Activated CD4-positive, alpha-beta T cell treated with anti-CD3 and anti-CD28 coated beads, Interleukin-2, amount 10 ng/mL, durations not matched to agents 24 days and 14 days (primary cell): Measurements from ENCODE around the gene SPN. TPM values are rescaled to one million over a fixed set of nuclear protein-coding genes. Genes with fewer than 3 reads are reported as not detected.
"Not testable (repeated sequence)": the region's sequence is repeated elsewhere in the genome, so short reads cannot be mapped to it uniquely, and the experiment has no call there.

Source experiments
- DNase-seq: peaks from one replicate; pipeline ENCODE4 v3.0.0; 2022
- H3K27ac Mint-ChIP-seq: one replicate; pipeline ENCODE4 v1.8.0; 2022; ENCODE audit warnings: mild to moderate bottlenecking, mixed read lengths
- H3K27me3 Mint-ChIP-seq: one replicate; pipeline ENCODE4 v1.8.0; 2022; ENCODE audit warnings: mixed read lengths
- H3K36me3 Mint-ChIP-seq: one replicate; pipeline ENCODE4 v1.8.0; 2022; ENCODE audit warnings: low read depth, mild to moderate bottlenecking, mixed read lengths
- H3K4me1 Mint-ChIP-seq: one replicate; pipeline ENCODE4 v1.8.0; 2021; ENCODE audit warnings: mixed read lengths
- H3K4me3 Mint-ChIP-seq: one replicate; pipeline ENCODE4 v1.8.0; 2022; ENCODE audit warnings: mild to moderate bottlenecking, moderate library complexity, mixed read lengths
- H3K9me3 Mint-ChIP-seq: one replicate; pipeline ENCODE4 v1.8.0; 2021; ENCODE audit warnings: mixed read lengths
- intact Hi-C: fragments of 100-400 bp; cut with micrococcal nuclease; formaldehyde crosslinking; loops from one replicate; pipeline ENCODE4 v1.15.1; 2023
- total RNA-seq: library from RNA; stranded (reverse); gene quantifications from 2 replicates; pipeline ENCODE4 v1.2.3, GENCODE V29; 2022

SPN gene
- total RNA-seq, 1 donor from 2014 or later: 165 TPM

DNA sequence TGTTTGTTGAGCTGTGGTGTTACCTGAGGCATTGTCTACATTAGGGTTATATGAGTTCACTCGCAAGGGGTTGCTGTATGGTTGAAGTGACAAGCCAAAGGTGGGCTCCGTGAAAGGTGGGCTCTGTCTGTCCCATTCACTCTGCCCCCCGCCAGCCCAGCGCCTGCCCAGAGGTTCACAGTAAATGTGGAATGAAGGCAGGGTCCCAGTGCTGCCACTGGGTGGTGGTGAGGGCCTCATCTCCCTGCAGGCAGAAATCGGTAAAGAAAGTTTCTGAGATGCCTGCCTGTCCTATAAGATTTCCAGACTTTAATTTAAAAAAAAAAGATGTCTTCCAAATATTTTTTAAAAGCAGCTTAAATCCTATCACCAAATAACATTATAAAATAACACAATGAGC, 26.7 kb upstream of the SPN start:
- H3K36me3 Mint-ChIP-seq, DNase-seq, H3K4me3 Mint-ChIP-seq, H3K27me3 Mint-ChIP-seq, intact Hi-C loops, H3K9me3 Mint-ChIP-seq, H3K27ac Mint-ChIP-seq: not testable (repeated sequence)
- peaks cover 13% of the 10 kb centered on the region for H3K4me1 Mint-ChIP-seq

DNA sequence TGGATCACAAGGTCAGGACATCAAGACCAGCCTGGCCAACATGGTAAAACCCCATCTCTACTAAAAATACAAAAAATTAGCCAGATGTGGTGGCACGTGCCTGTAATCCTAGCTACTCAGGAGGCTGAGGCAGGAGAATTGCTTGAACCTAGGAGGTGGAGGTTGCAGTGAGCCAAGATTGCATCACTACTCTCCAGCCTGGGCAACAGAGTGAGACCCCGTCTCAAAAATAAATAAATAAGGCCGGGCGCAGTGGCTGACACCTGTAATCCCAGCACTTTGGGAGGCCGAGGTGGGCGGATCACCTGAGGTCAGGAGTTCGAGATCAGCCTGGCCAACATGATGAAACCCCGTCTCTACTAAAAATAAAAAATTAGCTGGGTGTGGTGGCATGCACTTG, 24.3 kb upstream of the SPN start:
- peaks cover 19% of the 10 kb centered on the region for H3K4me1 Mint-ChIP-seq
- H3K36me3 Mint-ChIP-seq, H3K27me3 Mint-ChIP-seq, DNase-seq, H3K27ac Mint-ChIP-seq, H3K9me3 Mint-ChIP-seq, H3K4me3 Mint-ChIP-seq, intact Hi-C loops: not testable (repeated sequence)

DNA sequence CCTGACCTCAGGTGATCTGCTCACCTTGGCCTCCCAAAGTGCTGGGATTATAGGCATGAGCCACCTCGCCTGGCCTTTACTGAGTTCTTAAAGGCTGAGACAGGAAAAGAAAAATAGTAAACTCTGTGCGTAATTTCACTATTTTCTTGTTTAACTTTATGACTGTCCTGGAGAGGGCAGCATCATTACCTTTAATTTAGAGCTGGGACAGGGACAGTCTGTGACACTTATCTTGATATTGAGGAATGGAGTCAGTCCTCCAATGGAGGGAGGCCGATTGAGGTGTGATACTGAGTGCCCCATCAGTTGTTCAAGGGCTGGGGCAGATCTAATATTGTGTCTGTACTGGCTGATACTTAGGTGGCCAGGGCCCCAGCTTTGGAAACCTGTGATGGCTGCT, 21.5 kb upstream of the SPN start:
- Mint-ChIP-seq H3K36me3 (no peaks in the 10 kb centered on the region), H3K4me1 (peaks cover 31% of the 10 kb centered on the region), H3K4me3 (no peak overlapping the region), H3K9me3 (peaks cover 5% of the 10 kb centered on the region), H3K27ac (no peak overlapping the region), H3K27me3 (no peaks in the 10 kb centered on the region)
- intact Hi-C loops: no loop called here
- DNase-seq: peak; percentile 66

DNA sequence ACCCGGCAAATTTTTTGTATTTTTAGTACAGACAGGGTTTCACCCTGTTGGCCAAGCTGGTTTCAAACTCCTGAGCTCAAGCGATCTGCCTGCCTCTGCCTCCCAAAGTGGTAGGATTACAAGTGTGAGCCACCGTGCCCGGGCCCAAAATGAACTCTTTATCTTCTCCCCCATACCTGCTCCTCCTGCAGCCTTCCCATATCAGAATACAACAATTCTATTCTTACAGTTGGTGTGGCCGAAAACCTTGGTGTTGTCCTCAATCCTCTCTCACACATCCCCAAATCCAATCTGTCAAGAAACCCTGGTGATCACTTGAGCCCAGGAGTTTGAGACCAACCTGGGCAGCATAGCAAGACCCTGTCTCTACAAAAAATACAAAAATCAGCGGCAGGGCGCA, 19.5 kb upstream of the SPN start:
- intact Hi-C loops: no loop called here
- no peak overlapping the region for H3K27ac Mint-ChIP-seq
- DNase-seq: no peak
- no peaks in the 10 kb centered on the region for H3K27me3 Mint-ChIP-seq
- peaks cover 31% of the 10 kb centered on the region for H3K4me1 Mint-ChIP-seq
- no peak overlapping the region for H3K4me3 Mint-ChIP-seq
- no peaks in the 10 kb centered on the region for H3K36me3 Mint-ChIP-seq
- peaks cover 5% of the 10 kb centered on the region for H3K9me3 Mint-ChIP-seq

DNA sequence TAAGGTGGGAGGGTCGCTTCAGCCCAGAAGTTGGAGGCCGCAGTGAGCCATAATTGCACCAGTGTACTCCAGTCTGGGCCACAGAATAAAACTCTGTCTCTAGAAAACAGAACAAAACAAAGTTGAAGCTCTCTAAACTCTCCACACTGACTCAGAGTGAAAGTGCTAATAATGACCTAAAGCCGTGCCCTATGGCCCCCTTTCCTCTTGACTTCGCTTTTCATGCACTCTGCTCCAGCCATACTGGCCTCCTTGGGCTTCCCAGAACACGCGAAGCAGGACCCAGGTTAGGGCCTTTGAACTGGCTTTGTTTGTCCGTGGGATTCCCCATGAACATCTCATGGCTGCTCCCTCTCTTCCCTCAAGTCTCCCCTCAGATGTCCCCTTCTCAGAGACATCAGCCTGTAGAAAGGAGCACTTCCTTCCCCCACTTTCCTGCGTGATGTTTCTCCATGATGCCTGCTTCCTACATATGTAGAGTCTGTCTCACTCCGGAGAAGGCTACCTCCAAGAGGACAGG, 18.6 kb upstream of the SPN start:
- Mint-ChIP-seq H3K36me3 (no peaks in the 10 kb centered on the region), H3K9me3 (peaks cover 5% of the 10 kb centered on the region), H3K27me3 (no peaks in the 10 kb centered on the region), H3K27ac (no peak overlapping the region), H3K4me1 (peaks cover 31% of the 10 kb centered on the region), H3K4me3 (no peak overlapping the region)
- intact Hi-C loops: loop anchor here (2.0 kb wide), 1 partner anchor 18 kb away; the partner anchor contains the start of gene SPN
- no peak for DNase-seq

DNA sequence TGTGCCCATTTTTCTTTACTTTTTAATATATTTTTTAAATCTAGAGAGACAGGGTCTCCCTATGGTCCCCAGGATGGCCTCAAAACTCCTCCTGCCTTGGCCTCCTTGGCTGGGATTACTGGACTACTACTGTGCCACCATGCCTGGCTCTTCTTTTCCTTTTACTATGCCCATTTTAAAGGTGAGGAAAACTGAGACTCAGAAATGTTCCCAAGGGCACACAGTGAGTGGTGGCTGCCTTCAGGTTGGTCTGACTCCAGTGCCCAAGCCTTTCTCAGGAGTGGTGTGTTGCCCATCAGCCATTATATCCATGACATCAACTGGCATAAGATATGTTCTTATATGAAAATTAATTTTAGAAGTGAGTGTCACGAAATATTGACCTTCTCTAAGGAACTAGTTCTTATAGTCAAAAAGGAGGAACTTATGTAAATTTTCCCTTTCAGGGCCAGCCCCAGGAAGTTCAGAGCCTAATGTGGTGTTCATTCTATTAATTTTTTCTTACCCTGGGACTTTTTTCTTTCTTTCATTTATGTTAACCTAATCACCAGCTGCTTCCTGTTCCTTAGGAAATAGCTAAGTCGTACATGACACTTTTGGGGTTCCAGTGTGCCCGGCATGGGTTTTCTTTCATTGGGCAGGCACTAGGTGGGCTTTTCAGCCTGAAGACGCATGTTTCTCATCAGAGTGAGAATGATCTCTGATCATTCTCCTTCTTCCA, 17.9 kb upstream of the SPN start:
- intact Hi-C loops: loop anchor here (2.0 kb wide), 1 partner anchor 18 kb away; the partner anchor contains the start of gene SPN
- DNase-seq: no peak
- H3K27me3 Mint-ChIP-seq: no peaks in the 10 kb centered on the region
- peaks cover 37% of the 10 kb centered on the region for H3K4me1 Mint-ChIP-seq
- H3K27ac Mint-ChIP-seq: no peak overlapping the region
- H3K9me3 Mint-ChIP-seq: peaks cover 5% of the 10 kb centered on the region
- H3K36me3 Mint-ChIP-seq: no peaks in the 10 kb centered on the region
- no peak overlapping the region for H3K4me3 Mint-ChIP-seq

DNA sequence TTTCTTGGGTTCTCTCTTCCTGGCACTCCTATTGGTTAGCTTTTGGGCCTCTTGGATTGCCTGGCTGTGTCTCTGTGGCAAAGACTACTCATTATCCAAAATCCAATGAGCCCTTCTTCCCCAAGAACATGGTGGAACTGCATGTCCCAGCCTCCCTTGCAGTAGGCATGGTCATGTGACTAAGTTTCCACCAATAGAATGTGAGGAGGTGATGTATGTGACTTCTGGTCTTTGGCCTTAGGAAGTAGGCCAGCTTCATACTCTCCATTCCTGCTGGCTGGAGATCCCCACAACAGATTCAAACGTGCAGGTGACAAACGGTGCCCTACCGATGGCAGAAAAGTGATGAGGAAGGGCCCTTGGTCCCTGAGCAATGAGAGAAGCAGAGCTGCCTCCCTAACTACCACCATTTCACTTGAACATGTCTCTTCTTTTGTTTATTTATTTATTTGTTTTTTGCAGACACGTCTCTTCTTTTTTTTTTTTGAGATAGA, 17.3 kb upstream of the SPN start:
- intact Hi-C loops: loop anchor here (2.0 kb wide), 1 partner anchor 17 kb away; the partner anchor contains the start of gene SPN
- H3K9me3 Mint-ChIP-seq: peaks cover 5% of the 10 kb centered on the region
- DNase-seq: peak; percentile 67
- H3K4me3 Mint-ChIP-seq: no peak overlapping the region
- H3K27me3 Mint-ChIP-seq: no peaks in the 10 kb centered on the region
- peaks cover 34% of the 10 kb centered on the region for H3K4me1 Mint-ChIP-seq
- peak overlapping the region; percentile 57 for H3K27ac Mint-ChIP-seq
- no peaks in the 10 kb centered on the region for H3K36me3 Mint-ChIP-seq

DNA sequence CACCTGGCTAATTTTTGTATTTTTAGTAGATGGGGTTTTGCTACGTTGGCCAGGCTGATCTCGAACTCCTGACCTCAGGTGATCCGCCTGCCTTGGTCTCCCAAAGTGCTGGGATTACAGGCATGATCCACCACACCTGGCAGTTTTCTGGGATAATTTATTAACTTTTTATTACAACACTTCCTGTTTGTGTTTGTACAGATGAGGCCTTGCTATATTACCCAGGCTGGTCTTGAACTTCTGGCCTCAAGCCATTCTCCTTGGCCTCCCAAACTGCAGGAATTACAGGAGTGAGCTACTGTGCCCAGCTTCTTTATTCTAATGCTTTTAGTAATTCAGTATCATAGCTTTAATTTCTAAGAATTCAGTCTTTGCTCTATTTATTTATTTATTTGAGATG, 16.1 kb upstream of the SPN start:
- intact Hi-C loops: no loop called here
- H3K4me3 Mint-ChIP-seq: no peak overlapping the region
- DNase-seq: no peak
- H3K36me3 Mint-ChIP-seq: no peaks in the 10 kb centered on the region
- no peak overlapping the region for H3K27ac Mint-ChIP-seq
- H3K27me3 Mint-ChIP-seq: no peaks in the 10 kb centered on the region
- peaks cover 5% of the 10 kb centered on the region for H3K9me3 Mint-ChIP-seq
- peaks cover 23% of the 10 kb centered on the region for H3K4me1 Mint-ChIP-seq

DNA sequence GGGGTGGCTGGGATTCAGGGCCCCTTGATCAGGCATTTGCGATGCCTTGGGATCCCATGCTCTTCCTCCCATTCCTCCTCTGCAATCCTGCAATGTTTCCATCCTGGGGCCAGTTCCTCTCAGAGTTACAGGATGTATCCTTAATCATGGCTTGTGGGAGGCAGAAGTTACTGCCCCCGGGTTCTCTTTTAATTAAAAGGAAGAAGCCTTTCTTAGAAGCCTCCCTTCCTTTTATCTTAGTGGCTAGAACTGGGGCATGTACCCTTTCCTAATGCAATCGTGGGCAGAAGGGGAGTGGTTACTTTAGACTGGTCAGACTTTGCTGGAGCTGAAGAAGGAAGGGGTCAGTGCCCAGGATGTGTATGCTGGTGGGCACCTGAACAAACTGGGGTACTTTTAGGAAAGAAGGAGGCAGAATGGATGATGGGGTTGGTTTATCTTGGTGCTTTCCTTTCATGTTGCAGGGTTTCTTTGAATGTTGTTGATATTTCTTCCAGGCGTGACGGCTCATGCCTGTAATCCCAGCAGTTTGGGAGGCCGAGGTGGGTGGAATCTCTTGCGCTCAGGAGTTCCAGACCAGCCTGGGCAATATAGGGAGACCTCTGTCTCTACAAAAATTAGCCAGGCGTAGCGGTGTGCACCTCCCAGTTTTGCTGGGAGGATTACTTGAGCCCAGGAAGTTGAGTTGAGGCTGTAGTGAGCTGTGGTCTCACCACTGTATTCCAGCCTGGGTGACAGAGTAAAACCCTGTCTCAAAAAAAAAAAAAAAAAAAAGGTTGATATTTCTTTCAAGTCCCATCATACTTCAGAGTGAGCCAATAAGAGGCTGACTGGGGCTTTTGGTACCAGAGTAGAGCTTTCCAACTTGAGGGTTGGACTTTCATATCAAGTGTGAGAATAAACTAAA, 13.2 kb upstream of the SPN start:
- Mint-ChIP-seq H3K36me3 (no peaks in the 10 kb centered on the region), H3K27ac (no peak overlapping the region), H3K4me1 (peaks cover 18% of the 10 kb centered on the region), H3K9me3 (peaks cover 5% of the 10 kb centered on the region), H3K4me3 (no peak overlapping the region), H3K27me3 (no peaks in the 10 kb centered on the region)
- intact Hi-C loops: no loop called here
- no peak for DNase-seq

DNA sequence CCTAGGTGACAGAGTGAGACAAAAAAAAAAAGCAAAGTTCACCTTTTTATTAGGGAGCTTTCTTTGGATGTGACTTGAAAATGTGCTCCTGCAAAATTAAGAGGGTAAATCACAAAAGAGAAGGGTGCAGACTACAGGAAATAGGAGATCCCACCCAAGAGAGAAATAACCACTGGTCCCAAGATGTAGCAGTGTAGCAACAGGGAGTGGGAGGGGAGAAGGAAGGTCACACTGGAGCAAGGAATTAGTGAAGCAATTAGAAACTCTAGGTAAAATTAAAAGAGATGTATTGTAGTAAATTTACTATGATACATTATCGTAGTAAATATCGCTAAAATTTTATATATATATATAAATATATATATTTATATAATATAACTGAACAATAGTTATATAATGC, 12.3 kb upstream of the SPN start:
- H3K27ac Mint-ChIP-seq: no peak overlapping the region
- no peaks in the 10 kb centered on the region for H3K27me3 Mint-ChIP-seq
- intact Hi-C loops: no loop called here
- DNase-seq: no peak
- no peak overlapping the region for H3K4me3 Mint-ChIP-seq
- H3K9me3 Mint-ChIP-seq: peaks cover 2% of the 10 kb centered on the region
- H3K4me1 Mint-ChIP-seq: peaks cover 12% of the 10 kb centered on the region
- H3K36me3 Mint-ChIP-seq: no peaks in the 10 kb centered on the region

DNA sequence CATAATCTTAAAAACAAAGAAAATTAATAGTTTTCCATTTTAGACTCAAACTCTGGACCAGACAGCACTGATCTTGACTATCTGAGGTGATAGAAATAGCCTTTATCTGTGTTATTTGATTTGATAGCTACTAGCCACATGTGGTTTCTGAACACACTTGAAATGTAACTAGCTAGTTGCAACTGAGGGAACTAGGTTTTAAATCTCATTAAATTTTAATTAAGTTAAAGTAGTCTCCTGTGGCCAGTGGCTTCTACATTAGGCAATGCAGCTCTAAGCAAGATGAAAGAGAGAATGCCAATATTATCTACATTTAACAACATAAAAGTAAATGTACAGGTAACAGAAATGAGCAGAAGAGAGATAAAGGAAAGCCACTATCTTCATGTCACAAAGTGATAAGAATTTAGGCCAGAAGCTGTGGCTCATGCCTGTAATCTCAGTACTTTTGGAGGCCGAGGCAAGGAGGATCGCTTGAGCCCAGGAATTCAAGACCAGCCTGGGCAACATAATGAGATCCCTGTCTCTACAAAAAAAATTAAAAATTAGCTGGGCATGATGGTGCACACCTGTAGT, 11.2 kb upstream of the SPN start:
- Mint-ChIP-seq H3K36me3 (no peaks in the 10 kb centered on the region), H3K4me3 (no peak overlapping the region), H3K4me1 (peaks cover 11% of the 10 kb centered on the region), H3K27me3 (no peaks in the 10 kb centered on the region), H3K9me3 (no peaks in the 10 kb centered on the region), H3K27ac (no peak overlapping the region)
- intact Hi-C loops: no loop called here
- no peak for DNase-seq

DNA sequence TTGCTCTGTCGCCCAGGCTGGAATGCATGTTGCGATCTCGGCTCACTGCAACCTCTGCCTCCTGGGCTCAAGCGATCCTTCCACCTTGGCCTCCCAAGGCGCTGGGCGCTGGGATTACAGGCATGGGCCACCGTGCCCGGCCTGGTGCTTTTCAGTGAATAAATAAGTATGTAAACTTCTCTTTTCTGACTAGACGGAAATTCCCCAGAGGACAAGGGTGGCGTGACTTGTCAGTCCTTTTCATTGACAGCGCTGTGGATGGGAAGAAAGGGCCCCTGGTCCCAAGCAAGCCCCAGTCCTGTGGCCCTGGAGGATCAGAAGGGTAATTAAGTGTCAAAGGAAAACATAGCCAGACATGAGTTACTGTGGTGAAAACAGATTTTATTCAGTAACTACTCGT, 9.6 kb upstream of the SPN start:
- intact Hi-C loops: no loop called here
- Mint-ChIP-seq H3K27ac (no peak overlapping the region), H3K4me3 (no peak overlapping the region), H3K4me1 (peaks cover 11% of the 10 kb centered on the region), H3K27me3 (no peaks in the 10 kb centered on the region), H3K9me3 (no peaks in the 10 kb centered on the region), H3K36me3 (no peaks in the 10 kb centered on the region)
- DNase-seq: no peak

DNA sequence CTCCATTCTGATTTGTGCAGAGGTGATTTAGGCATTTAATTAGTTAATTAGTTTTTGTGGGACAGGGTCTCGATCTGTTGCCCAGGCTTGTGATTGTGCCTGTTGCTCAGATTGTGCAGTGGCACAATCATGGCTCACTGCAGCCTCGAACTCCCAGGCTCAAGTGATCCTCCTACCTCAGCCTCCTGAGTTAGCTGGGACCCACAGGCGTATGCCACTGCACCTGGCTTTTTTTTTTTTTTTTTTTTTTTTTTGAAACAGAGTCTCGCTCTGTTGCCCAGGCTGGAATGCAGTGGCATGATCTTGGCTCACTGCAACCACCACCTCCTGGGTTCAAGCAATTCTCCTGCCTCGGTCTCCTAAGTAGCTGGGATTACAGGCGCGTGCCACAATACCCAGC, 9.2 kb upstream of the SPN start:
- H3K4me3 Mint-ChIP-seq, intact Hi-C loops, H3K27me3 Mint-ChIP-seq, H3K27ac Mint-ChIP-seq, H3K9me3 Mint-ChIP-seq, DNase-seq, H3K36me3 Mint-ChIP-seq: not testable (repeated sequence)
- H3K4me1 Mint-ChIP-seq: peaks cover 12% of the 10 kb centered on the region
